GM18951 (cell line): ENCODE measurements around the gene TTLL11.
"Not testable (repeated sequence)": the region's sequence is repeated elsewhere in the genome, so short reads cannot be mapped to it uniquely, and the experiment has no call there.

ENCODE experiments used
- POLR2A ChIP-seq: IDR thresholded peaks from 4 replicates; pipeline ENCODE4 v1.6.1; 2011; ENCODE audit warnings: mild to moderate bottlenecking; ENCODE audit not compliant: insufficient read length, insufficient read depth; ENCODE audit errors: extremely low read depth
- in situ Hi-C: fragments of 300-500 bp; cut with MboI; formaldehyde crosslinking; loops from one replicate; pipeline ENCODE4 v1.12.0; 2022; ENCODE audit warnings: low sequenced_read_pairs, mixed read lengths, inconsistent platforms; ENCODE audit not compliant: unreplicated experiment

The TTLL11 gene

DNA sequence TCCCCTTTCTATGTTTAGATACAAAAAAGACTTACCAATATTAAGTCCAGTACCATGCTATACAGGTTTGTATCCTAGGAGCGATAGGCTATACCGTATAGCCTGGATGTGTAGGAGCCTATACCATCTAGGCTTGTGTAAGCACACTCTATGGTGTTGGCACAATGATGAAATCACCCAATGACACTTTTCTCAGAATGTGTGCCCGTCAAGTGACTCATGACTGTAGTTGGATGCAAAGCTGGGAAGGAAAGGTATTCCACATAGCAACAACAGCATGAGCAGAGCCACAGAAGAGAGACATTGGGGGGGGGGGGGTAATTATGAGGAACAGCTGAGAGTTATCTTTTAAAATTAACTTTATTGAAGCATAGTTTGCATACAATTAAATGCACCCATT, 63.2 kb downstream of the TTLL11 start:
- in situ Hi-C loops: no loop called here
- no peak for TF ChIP-seq POLR2A

DNA sequence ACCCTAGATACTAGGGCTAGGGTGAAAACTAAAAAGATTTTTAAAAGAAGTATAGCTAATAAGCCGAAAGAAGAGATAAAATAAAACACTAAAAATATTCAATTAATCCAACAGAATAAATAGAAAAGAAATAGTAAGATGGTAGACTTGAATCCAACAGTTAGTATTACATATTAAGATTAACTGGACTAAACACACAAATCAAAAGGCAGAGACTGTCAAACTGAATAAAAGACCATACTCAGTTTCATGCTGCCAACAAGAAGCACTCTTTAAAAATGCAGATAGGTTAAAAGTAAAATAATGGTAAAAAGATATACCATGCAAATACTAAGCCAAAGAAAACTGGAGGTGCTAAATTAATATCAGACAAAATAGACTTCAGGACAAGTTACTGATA, 65.0 kb downstream of the TTLL11 start:
- TF ChIP-seq POLR2A: no peak
- in situ Hi-C loops: no loop called here

GRCh38 chr9:122020398-122020797, 72.7 kb downstream of the TTLL11 start:
- no peak for TF ChIP-seq POLR2A
- in situ Hi-C loops: no loop called here

DNA sequence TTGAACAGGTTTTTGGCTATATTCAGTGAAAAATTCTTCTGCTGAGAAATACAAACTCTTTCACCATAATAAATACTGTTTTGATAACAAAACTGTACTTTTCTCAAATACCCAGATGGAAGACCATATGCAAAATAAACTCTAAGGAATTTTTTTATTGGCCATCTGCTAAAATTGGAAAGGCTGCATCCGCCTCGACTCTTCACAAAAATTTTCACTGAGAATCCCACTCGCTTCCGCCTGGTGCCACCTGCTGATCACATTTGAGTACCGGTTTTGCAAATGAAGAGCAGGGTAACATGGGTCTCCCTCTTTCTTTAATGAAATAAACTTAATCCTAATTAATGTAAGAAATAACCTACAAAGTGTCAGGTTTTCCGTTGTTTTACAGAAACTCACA, 76.4 kb downstream of the TTLL11 start:
- no peak for TF ChIP-seq POLR2A
- in situ Hi-C loops: no loop called here

GRCh38 chr9:122016309-122016708, 76.8 kb downstream of the TTLL11 start:
- TF ChIP-seq POLR2A: no peak
- in situ Hi-C loops: no loop called here

GRCh38 chr9:122015170-122015821, 77.8 kb downstream of the TTLL11 start:
- in situ Hi-C loops: no loop called here
- TF ChIP-seq POLR2A: no peak

GRCh38 chr9:122011818-122012498, 81.2 kb downstream of the TTLL11 start:
- TF ChIP-seq POLR2A: no peak
- in situ Hi-C loops: no loop called here

DNA sequence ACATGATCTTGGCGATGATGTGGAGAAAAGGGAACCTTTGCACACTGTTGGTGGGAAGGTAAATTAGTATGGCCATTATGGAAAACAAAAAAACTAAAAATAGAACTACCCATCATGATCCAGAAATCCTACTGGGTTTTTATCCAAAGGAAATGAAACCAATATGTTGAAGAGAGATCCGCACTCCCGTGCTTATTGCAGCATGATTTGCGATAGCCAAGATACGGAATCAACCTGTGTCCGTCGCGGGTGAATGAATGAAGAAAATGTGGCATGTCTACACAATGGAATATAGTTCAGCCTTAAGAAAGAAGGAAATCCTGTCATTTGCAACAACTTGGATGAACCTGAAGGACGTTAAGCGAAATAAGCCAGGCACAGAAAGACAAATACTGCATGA, 84.5 kb downstream of the TTLL11 start:
- TF ChIP-seq POLR2A: no peak
- in situ Hi-C loops: no loop called here

DNA sequence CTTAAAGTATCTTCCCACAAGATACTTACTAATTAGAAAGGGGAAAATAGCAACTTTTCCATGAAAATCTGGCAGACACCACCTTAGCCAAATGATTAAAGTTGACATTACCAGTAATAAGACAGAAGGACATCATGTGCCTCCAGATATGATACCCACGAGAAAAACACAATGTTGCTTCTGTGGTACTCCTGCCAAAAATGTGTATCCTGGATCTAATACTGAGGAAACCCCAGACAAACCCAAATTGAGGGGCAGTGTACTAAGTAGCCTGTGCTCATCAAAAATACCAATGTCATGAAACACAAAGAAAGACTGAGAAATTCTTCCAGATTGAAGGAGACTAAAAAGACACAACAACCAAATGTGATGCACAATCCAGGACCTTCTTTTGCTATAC, 85.3 kb downstream of the TTLL11 start:
- in situ Hi-C loops: no loop called here
- TF ChIP-seq POLR2A: no peak

DNA sequence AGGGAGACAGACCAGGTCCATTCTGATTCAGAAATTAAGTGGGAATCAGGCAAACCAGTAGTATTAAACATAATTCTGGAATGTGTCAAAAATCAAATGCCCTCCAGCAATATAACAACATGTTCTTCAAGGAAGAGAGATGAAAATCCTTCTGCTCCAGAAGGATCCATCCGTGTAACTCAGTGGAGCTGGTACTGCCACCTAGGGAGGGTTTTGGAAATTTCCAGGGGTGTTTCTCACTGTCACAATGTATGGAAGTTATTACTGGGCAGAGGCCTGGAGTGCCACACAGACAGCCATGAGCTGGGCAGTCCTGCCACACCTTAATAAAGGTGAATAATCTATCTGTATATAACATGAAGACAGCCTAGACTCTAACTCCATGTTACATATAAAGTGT, 87.5 kb downstream of the TTLL11 start:
- no peak for TF ChIP-seq POLR2A
- in situ Hi-C loops: no loop called here

- no peak for TF ChIP-seq POLR2A
- in situ Hi-C loops: no loop called here
These were observed 88.5 kb downstream of the TTLL11 start for GRCh38 chr9:122004589-122004988.

DNA sequence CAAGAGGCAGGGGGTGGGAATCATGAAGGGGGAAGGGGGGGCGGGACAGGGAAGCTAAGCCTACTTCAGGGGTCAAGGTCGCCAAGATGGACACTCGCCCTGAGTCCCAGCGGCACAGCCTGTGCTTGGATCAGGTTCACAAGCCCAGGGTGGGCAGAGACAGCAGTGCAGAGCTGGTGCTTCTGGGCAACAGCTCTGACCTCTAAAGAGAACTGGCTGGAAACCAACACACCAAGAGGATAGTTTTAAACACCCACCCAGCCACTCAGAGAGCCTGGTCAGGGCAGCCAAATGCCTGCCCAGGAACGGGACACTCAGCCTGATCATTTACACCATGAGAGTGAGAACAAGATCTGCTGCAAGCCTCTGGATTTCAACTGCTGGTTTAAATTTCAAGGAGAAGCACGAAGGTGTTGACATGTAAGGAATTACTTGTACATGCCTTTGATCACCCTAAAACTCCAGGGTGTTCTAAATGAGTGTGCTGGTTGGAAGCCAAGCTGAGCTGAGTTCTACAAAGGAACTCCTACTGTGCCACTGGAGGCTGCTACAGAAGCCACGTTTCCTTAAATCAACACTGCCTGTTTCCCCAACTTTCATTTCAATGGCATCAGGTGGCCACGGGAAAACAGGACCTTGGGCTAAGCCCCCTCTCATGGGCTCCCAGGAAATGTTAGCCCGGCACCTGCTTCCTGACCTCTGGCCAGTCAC, 91.5 kb downstream of the TTLL11 start:
- TF ChIP-seq POLR2A: no peak
- in situ Hi-C loops: no loop called here

GRCh38 chr9:122000526-122000925, 92.6 kb downstream of the TTLL11 start:
- in situ Hi-C loops: not testable (repeated sequence)

GRCh38 chr9:121999556-121999955, 93.6 kb downstream of the TTLL11 start:
- in situ Hi-C loops: loop anchor here (10.0 kb wide), 2 partner anchors 315 to 455 kb away; no protein-coding TSS in a partner anchor
- TF ChIP-seq POLR2A: no peak
